ENCODE data around the gene USP10. TPM values are rescaled to one million over a fixed set of nuclear protein-coding genes. Genes with fewer than 3 reads are reported as not detected.

Gene USP10
- total and polyA plus RNA-seq, 2 donors (not counting 1 experiment from before 2014, with no cell fraction given): 48.9 to 134 TPM

GRCh38 chr16:84766978-84767773 is 67.4 kb downstream of the USP10 start:
- Histone ChIP-seq H3K4me1 (ENCODE audit: control insufficient read depth in 2 of 2, insufficient read depth in 2 of 2, low read length in 2 of 2) (no peaks in the 10 kb centered on the region), H2AFZ (ENCODE audit: insufficient read depth, low read depth, low read length, poor library complexity, severe bottlenecking) (no peak overlapping the region), H3K9ac (ENCODE audit: low read length) (no peak overlapping the region), H3K27me3 (replicated peaks in 1 of 4; ENCODE audit: control extremely low read depth in 1 of 4, control insufficient read depth in 3 of 4, insufficient read depth in 4 of 4, low read length in 3 of 4) (no peaks in the 10 kb centered on the region), H3K27ac (ENCODE audit: low read length in 2 of 2) (no peak overlapping the region), H3K79me2 (ENCODE audit: control insufficient read depth, insufficient read depth, low read length) (peaks cover 10% of the 10 kb centered on the region), H3K4me3 (ENCODE audit: control extremely low read depth in 1 of 5, extremely low read depth in 1 of 5, insufficient read depth in 1 of 5, low read depth in 2 of 5, low read length in 4 of 5) (no peak overlapping the region), H3K36me3 (replicated peaks in 1 of 2; ENCODE audit: control extremely low read depth in 1 of 2, control insufficient read depth in 1 of 2, extremely low read depth in 1 of 2, insufficient read depth in 2 of 2, low read length in 1 of 2) (peaks cover 5 to 84% of the 10 kb centered on the region in 2 experiments), H4K20me1 (ENCODE audit: control insufficient read depth, insufficient read depth, low read length, poor library complexity, severe bottlenecking) (peaks cover 5% of the 10 kb centered on the region), H3K9me3 (ENCODE audit: control extremely low read depth in 1 of 3, control insufficient read depth in 2 of 3, insufficient read depth in 1 of 3, low read length in 2 of 3) (no peaks in the 10 kb centered on the region), H3K4me2 (replicated peaks; ENCODE audit: low read depth, low read length, poor library complexity, severe bottlenecking) (no peak overlapping the region)
- ChIA-PET POLR2A (no interaction called here), CTCF (interaction anchor here (0.8 kb wide), 1 partner anchor 185 kb away, joined by 3 read pairs; no protein-coding TSS in a partner anchor)
- intact Hi-C loops (cut with micrococcal nuclease): no loop called here
- Mint-ChIP-seq H3K4me3 (no peak overlapping the region), H3K4me1 (no peaks in the 10 kb centered on the region), H3K9me3 (ENCODE audit: insufficient read depth) (no peaks in the 10 kb centered on the region), H3K27ac (no peak overlapping the region), H3K27me3 (no peaks in the 10 kb centered on the region)
- WGBS (ENCODE audit: insufficient coverage): 93% methylated on average over 6 of the region's 11 CpGs
- ATAC-seq (ENCODE audit: low read depth) (no peak), DNase-seq (no peak)
- TF ChIP-seq CTCF (IDR thresholded peaks at IDR 0.05): no peak
- no peak for TF ChIP-seq EZH2 (IDR thresholded peaks at IDR 0.05; ENCODE audit: borderline replicate concordance, insufficient read depth, low read depth, low read length, poor library complexity, severe bottlenecking)

All from B cell (primary cell).